HTR-8/SVneo (cell line): Measurements from ENCODE around the gene ERICH2.
"Not testable (repeated sequence)": the region's sequence is repeated elsewhere in the genome, so short reads cannot be mapped to it uniquely, and the experiment has no call there.

ENCODE experiments used
- DNase-seq: peaks from one replicate; pipeline ENCODE4 v3.0.0; 2011; ENCODE audit warnings: low spot score, mixed read lengths; ENCODE audit not compliant: insufficient read length
- FAIRE-seq: peaks from 2 replicates; lab custom pipeline; 2011; peaks lifted over from hg19 to GRCh38; lab: Jason Lieb, UNC

ERICH2 gene

GRCh38 chr2:170770008-170770605 is at the start of gene ERICH2:
Gene ERICH2, plus strand, starts transcription at chr2:170770378. Its CDS starts 304 bp downstream, at chr2:170770682.
- FAIRE-seq (no peak), DNase-seq (peak; percentile 54)

GRCh38 chr2:170721678-170722077 is 48.5 kb upstream of the ERICH2 start:
- FAIRE-seq, result no peak
- no peak for DNase-seq

GRCh38 chr2:170722301-170722700 is 47.9 kb upstream of the ERICH2 start:
- FAIRE-seq (no peak), DNase-seq (no peak)

- FAIRE-seq (no peak), DNase-seq (no peak)
Observed at GRCh38 chr2:170723446-170723958, 46.7 kb upstream of the ERICH2 start.

- DNase-seq (no peak), FAIRE-seq (no peak)
Observed at GRCh38 chr2:170733798-170734600, 36.2 kb upstream of the ERICH2 start.

GRCh38 chr2:170734601-170735000 is 35.6 kb upstream of the ERICH2 start:
- FAIRE-seq, DNase-seq: not testable (repeated sequence)

- DNase-seq, result no peak
- no peak for FAIRE-seq
Observed at GRCh38 chr2:170736628-170737027, 33.5 kb upstream of the ERICH2 start.

GRCh38 chr2:170737406-170737805 is 32.8 kb upstream of the ERICH2 start:
- no peak for DNase-seq
- no peak for FAIRE-seq

- FAIRE-seq, result no peak
Observed at GRCh38 chr2:170737821-170738220, 32.4 kb upstream of the ERICH2 start.

GRCh38 chr2:170739048-170739447 is 31.1 kb upstream of the ERICH2 start:
- FAIRE-seq, result peak; percentile 38

More at GRCh38 chr2:170737821-170738220, 32.4 kb upstream of the ERICH2 start:
- DNase-seq, result no peak

GRCh38 chr2:170739507-170740046 is 30.6 kb upstream of the ERICH2 start:
- FAIRE-seq (no peak), DNase-seq (no peak)

More at GRCh38 chr2:170739048-170739447, 31.1 kb upstream of the ERICH2 start:
- peak; percentile 74 for DNase-seq

- no peak for FAIRE-seq
- DNase-seq, result no peak
Observed at GRCh38 chr2:170740660-170741059, 29.5 kb upstream of the ERICH2 start.

GRCh38 chr2:170742000-170742399 is 28.2 kb upstream of the ERICH2 start:
- FAIRE-seq, result no peak

GRCh38 chr2:170742896-170743529 is 27.2 kb upstream of the ERICH2 start:
- DNase-seq (no peak), FAIRE-seq (no peak)

More at GRCh38 chr2:170742000-170742399, 28.2 kb upstream of the ERICH2 start:
- no peak for DNase-seq

- no peak for FAIRE-seq
- DNase-seq, result no peak
Observed at GRCh38 chr2:170743530-170744239, 26.5 kb upstream of the ERICH2 start.

GRCh38 chr2:170744248-170745002 is 25.8 kb upstream of the ERICH2 start:
- FAIRE-seq (no peak), DNase-seq (no peak)

GRCh38 chr2:170745305-170745704 is 24.9 kb upstream of the ERICH2 start:
- FAIRE-seq (no peak), DNase-seq (no peak)

- FAIRE-seq, result no peak
- DNase-seq, result no peak
Observed at GRCh38 chr2:170747921-170748320, 22.3 kb upstream of the ERICH2 start.

GRCh38 chr2:170751555-170751954 is 18.6 kb upstream of the ERICH2 start:
- DNase-seq, FAIRE-seq: not testable (repeated sequence)
